SK-N-SH treated with all-trans-retinoic acid at 6 μM for 48 hours (cell line): ENCODE data around the gene PPP1R13B.

Experiments
- BACH2 ChIP-seq: fragments of 250-450 bp; sonication (Bioruptor Pico); IDR thresholded peaks from 2 replicates; pipeline ENCODE4 v1.9.0; 2021; ENCODE audit warnings: mild to moderate bottlenecking, borderline replicate concordance
- CREB5 ChIP-seq: fragments of 250-450 bp; sonication (Bioruptor Pico); IDR thresholded peaks from 2 replicates; pipeline ENCODE4 v1.5.1; 2020; ENCODE audit warnings: low read depth, mild to moderate bottlenecking, moderate library complexity
- CSDC2 ChIP-seq: fragments of 250-450 bp; sonication (Bioruptor Pico); IDR thresholded peaks from 2 replicates; pipeline ENCODE4 v1.5.0; 2020; ENCODE audit warnings: mild to moderate bottlenecking, moderate library complexity
- ESRRG ChIP-seq: fragments of 250-450 bp; sonication (Bioruptor Pico); IDR thresholded peaks from 2 replicates; pipeline ENCODE4 v1.6.1; 2021; ENCODE audit warnings: mild to moderate bottlenecking
- PATZ1 ChIP-seq: fragments of 250-450 bp; sonication (Bioruptor Pico); IDR thresholded peaks from 2 replicates; pipeline ENCODE4 v1.8.0; 2020; ENCODE audit warnings: mild to moderate bottlenecking, moderate library complexity, borderline replicate concordance
- POU6F1 ChIP-seq: fragments of 250-450 bp; sonication (Bioruptor Pico); IDR thresholded peaks from 2 replicates; pipeline ENCODE4 v1.8.0; 2021; ENCODE audit warnings: low read depth, mild to moderate bottlenecking, moderate library complexity, borderline replicate concordance
- RARB ChIP-seq: fragments of 250-450 bp; sonication (Bioruptor Pico); IDR thresholded peaks from 2 replicates; pipeline ENCODE4 v1.8.0; 2021; ENCODE audit warnings: mild to moderate bottlenecking, moderate library complexity
- TCF4 ChIP-seq: fragments of 250-450 bp; sonication (Bioruptor Pico); IDR thresholded peaks from 2 replicates; pipeline ENCODE4 v1.8.0; 2021; ENCODE audit warnings: mild to moderate bottlenecking, moderate library complexity, borderline replicate concordance
- TOX ChIP-seq: fragments of 250-450 bp; sonication (Bioruptor Pico); IDR thresholded peaks from 2 replicates; pipeline ENCODE4 v1.8.0; 2021; ENCODE audit warnings: mild to moderate bottlenecking, moderate library complexity, borderline replicate concordance
- ZFP3 ChIP-seq: fragments of 250-450 bp; sonication (Bioruptor Pico); IDR thresholded peaks from 2 replicates; pipeline ENCODE4 v1.5.0; 2020; ENCODE audit warnings: mild to moderate bottlenecking, moderate library complexity
- ZNF565 ChIP-seq: fragments of 450-650 bp; formaldehyde crosslinking; conservative IDR thresholded peaks from 2 replicates; pipeline ENCODE4 v1.5.0; 2020; ENCODE audit warnings: low read depth, mild to moderate bottlenecking, moderate library complexity

- TF ChIP-seq TCF4 (CRISPR knock-in tag), result no peak
- TF ChIP-seq PATZ1 (CRISPR knock-in tag), result no peak
- TF ChIP-seq ZFP3 (CRISPR knock-in tag), result no peak
- TF ChIP-seq ZNF565 (CRISPR knock-in tag), result no peak
- TF ChIP-seq POU6F1 (CRISPR knock-in tag), result no peak
- TF ChIP-seq CREB5 (CRISPR knock-in tag), result no peak
- no peak for TF ChIP-seq BACH2 (CRISPR knock-in tag)
- no peak for TF ChIP-seq CSDC2 (CRISPR knock-in tag)
- TF ChIP-seq ESRRG, result no peak
- no peak for TF ChIP-seq TOX (CRISPR knock-in tag)
- no peak for TF ChIP-seq RARB (CRISPR knock-in tag)
These were observed 118.7 kb downstream of the PPP1R13B start for GRCh38 chr14:103728721-103729120.
